Stimulated activated CD4-positive, alpha-beta T cell treated with anti-CD3 and anti-CD28 coated beads, TNF-alpha, amount 100 ng/mL, for 1 hour (primary cell): ENCODE measurements around the gene TRMT11.

Experiments used
- DNase-seq, 3 donors: peaks; one replicate each; pipeline ENCODE4 v3.0.0-alpha.2; 2020; ENCODE audit warnings: low read depth in 3 of 3, low spot score in 1 of 3

Gene TRMT11

GRCh38 chr6:126072834-126073233, 86.5 kb downstream of the TRMT11 start:
- DNase-seq: no peak

GRCh38 chr6:126075335-126076071, 89.2 kb downstream of the TRMT11 start:
- no peak for DNase-seq

- DNase-seq: no peak
These were observed 90.8 kb downstream of the TRMT11 start for GRCh38 chr6:126076992-126077664.

- no peak for DNase-seq
These were observed 91.8 kb downstream of the TRMT11 start for GRCh38 chr6:126077810-126078776.

GRCh38 chr6:126083875-126084274, 97.5 kb downstream of the TRMT11 start:
- no peak for DNase-seq

GRCh38 chr6:126086560-126086959, 100.2 kb downstream of the TRMT11 start:
- no peak for DNase-seq
